ENCODE data around the gene TSHZ1. TPM values are rescaled to one million over a fixed set of nuclear protein-coding genes. Genes with fewer than 3 reads are reported as not detected.

The TSHZ1 gene
- total RNA-seq, 3 donors from 2014 or later = 22.7 to 66.6 (median 36.9) TPM

DNA sequence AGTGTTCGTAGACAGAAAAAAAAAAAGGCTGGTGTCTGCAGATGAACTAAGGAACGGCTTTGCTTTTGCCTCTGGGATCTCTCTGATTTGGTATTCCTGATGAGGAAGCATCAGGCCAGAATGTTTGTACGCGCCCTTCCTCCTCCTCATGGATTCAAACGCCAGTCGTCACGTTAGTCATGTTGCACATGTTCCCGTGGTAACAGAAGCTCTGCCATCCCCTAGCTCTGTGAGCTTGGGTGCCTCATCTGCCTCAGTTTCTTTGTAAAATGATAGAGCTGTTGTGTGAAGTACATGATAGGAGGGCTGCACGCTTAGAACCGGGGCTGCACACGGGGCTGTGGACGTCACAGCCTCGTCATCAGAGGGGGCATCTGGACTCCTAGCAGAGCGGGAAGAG is 47.0 kb downstream of the TSHZ1 start:
- no peak for ATAC-seq
- H3K4me3 ChIP-seq = no peak overlapping the region
- intact Hi-C loops (cut with DNase I, micrococcal nuclease) = no loop called here
- TF ChIP-seq, protein P1, sequence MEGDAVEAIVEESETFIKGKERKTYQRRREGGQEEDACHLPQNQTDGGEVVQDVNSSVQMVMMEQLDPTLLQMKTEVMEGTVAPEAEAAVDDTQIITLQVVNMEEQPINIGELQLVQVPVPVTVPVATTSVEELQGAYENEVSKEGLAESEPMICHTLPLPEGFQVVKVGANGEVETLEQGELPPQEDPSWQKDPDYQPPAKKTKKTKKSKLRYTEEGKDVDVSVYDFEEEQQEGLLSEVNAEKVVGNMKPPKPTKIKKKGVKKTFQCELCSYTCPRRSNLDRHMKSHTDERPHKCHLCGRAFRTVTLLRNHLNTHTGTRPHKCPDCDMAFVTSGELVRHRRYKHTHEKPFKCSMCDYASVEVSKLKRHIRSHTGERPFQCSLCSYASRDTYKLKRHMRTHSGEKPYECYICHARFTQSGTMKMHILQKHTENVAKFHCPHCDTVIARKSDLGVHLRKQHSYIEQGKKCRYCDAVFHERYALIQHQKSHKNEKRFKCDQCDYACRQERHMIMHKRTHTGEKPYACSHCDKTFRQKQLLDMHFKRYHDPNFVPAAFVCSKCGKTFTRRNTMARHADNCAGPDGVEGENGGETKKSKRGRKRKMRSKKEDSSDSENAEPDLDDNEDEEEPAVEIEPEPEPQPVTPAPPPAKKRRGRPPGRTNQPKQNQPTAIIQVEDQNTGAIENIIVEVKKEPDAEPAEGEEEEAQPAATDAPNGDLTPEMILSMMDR (IDR thresholded peaks at IDR 0.05) = no peak
- DNase-seq = no peak
- no peaks in the 10 kb centered on the region for H3K36me3 ChIP-seq (ENCODE audit: low read depth)
- no peaks in the 10 kb centered on the region for H3K9me3 ChIP-seq
- no peaks in the 10 kb centered on the region for H3K4me1 ChIP-seq (ENCODE audit: low read depth)

DNA sequence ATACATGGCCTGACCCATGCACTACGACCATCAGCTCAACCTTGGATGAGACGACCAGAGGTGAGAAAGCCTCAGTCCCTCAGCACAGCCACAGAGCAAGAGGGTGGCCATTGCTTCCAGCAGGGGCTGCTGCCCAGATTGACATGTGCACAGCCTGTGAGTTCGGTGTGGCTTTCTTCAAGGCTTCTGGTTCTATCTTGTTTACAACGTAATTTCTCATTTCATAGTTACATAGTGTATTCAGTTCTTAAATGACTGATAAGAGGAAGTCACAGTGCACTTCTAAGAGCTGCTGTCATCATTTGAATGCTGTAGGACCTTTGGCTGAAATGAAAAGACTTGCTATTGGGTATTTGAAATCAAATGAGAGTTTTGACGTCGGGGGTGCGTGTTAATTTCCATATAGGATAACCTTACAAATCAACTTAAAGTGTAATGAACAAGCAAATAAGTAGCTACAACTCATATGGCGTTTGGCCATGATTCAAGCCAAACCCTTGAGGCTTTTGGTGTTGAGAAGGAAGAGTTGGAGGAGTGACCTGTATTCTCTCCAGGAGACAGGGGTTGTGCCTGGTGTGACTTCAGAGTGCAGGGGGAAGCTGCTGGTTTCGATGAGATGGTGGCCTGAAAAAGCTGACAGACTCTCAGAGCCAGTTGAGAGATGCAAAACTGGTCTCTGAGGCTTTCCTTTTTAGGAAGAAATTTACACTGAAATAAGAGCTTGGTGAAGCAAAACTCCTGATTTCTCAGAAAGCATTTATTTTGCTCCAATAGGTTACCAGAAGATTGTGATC is 51.0 kb downstream of the TSHZ1 start:
- Histone ChIP-seq H3K36me3 (ENCODE audit: low read depth) (no peaks in the 10 kb centered on the region), H3K4me1 (ENCODE audit: low read depth) (no peaks in the 10 kb centered on the region), H3K9me3 (no peaks in the 10 kb centered on the region), H3K4me3 (no peak overlapping the region)
- DNase-seq = no peak
- ATAC-seq = no peak
- TF ChIP-seq, protein P1 (IDR thresholded peaks at IDR 0.05) = no peak
- intact Hi-C loops (cut with DNase I, micrococcal nuclease) = no loop called here

DNA sequence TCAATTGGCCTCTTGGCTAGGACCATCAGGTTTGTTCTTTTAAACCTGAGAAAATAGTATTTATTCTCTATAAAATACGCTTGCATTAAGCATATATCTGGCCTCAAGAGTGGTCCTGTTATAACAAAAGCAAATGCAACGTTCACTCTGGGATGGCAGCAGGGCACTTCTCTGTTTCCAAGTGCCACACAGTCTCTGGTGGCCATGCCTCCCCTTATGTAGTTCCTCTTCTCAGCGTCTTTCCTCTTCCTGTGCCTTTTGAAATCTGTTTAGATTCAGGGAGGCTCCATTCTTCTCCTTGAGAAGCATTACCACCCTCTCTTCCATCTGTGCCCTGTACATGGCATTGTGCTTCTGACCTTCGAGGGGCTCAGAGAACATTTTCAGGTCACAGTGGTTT is 51.9 kb downstream of the TSHZ1 start:
- Histone ChIP-seq H3K36me3 (ENCODE audit: low read depth) (no peaks in the 10 kb centered on the region), H3K9me3 (no peaks in the 10 kb centered on the region), H3K4me1 (ENCODE audit: low read depth) (no peaks in the 10 kb centered on the region), H3K4me3 (no peak overlapping the region)
- intact Hi-C loops (cut with DNase I, micrococcal nuclease) = no loop called here
- no peak for ATAC-seq
- TF ChIP-seq, protein P1 (IDR thresholded peaks at IDR 0.05) = no peak
- DNase-seq = no peak

DNA sequence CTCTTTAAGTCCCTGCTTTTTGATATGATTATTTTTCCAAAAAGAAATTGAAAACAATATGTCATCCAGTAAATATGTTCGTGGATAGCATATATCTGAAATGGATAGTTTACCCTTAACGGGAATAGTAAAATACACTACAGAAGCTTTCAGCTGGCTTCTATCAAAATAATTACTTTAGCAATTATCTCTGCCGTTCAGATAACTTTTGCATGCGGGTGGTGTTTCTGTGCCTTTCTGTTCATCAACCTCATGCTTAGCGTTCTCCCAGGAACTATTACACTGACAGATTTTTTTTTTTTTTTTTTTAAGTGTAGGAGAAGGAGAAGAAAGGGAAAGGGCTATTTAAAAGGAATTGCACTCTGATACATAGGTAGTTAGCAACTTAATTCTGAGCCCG is 53.6 kb downstream of the TSHZ1 start:
- Histone ChIP-seq H3K4me3 (no peak overlapping the region), H3K36me3 (ENCODE audit: low read depth) (no peaks in the 10 kb centered on the region), H3K9me3 (no peaks in the 10 kb centered on the region), H3K4me1 (ENCODE audit: low read depth) (no peaks in the 10 kb centered on the region)
- TF ChIP-seq, protein P1 (IDR thresholded peaks at IDR 0.05) = no peak
- intact Hi-C loops (cut with DNase I, micrococcal nuclease) = no loop called here
- ATAC-seq (no peak), DNase-seq (no peak)

DNA sequence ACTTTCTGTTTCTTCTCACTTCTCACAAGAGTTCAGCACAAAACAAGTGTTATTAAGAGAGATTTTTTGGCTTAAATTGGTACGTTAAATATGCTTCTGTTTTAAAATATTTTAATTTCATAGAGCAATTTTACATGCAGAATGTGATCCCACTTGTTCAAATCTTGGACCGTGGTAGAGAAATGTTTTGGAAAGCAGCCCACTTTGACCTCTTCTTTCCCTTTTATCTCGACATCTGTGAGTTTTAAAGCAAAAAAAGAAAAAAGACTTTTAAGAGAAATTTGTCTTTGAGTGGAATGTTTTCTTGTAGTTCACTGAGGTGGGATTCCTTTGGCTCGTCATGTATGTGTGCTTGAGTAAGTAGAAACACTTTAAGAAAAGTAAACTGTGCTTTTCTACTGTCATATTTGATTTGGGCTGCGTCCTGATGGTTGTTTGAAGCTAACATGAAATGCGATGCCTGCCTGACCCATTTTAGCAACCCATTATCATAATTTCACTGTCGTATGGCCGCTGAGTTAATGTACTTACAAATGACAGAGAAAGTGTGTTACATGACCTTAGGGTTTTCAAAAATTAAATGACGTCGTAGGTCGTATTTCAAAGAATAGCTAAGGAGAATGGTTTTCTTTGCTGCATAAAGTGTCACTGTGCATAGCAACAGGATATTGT is 54.5 kb downstream of the TSHZ1 start:
- Histone ChIP-seq H3K9me3 (no peaks in the 10 kb centered on the region), H3K4me3 (no peak overlapping the region), H3K4me1 (ENCODE audit: low read depth) (no peaks in the 10 kb centered on the region), H3K36me3 (ENCODE audit: low read depth) (no peaks in the 10 kb centered on the region)
- DNase-seq (no peak), ATAC-seq (no peak)
- TF ChIP-seq, protein P1 (IDR thresholded peaks at IDR 0.05) = no peak
- intact Hi-C loops (cut with DNase I, micrococcal nuclease) = no loop called here

Data from mucosa of descending colon (tissue), 3 donors.